Osteoblast (primary cell): ENCODE results near the gene MESP2. TPM values are rescaled to one million over a fixed set of nuclear protein-coding genes. Genes with fewer than 3 reads are reported as not detected.

Experiments used
- DNase-seq: peaks from one replicate; pipeline ENCODE4 v3.0.0; 2011; ENCODE audit warnings: low spot score, mixed read lengths; ENCODE audit not compliant: insufficient read length; ENCODE audit errors: missing footprints
- H2AFZ ChIP-seq: 2 replicates; pipeline ENCODE4 v1.6.0; 2011; ENCODE audit warnings: mild to moderate bottlenecking, low read length
- H3K27ac ChIP-seq: 2 replicates; pipeline ENCODE4 v1.5.1; 2011; ENCODE audit warnings: mild to moderate bottlenecking, low read depth, low read length, moderate library complexity
- H3K27me3 ChIP-seq: 2 replicates; pipeline ENCODE4 v1.6.0; 2012; ENCODE audit warnings: mild to moderate bottlenecking, control low read depth, inconsistent platforms, low read length, moderate library complexity; ENCODE audit not compliant: insufficient read depth
- H3K36me3 ChIP-seq: 2 replicates; pipeline ENCODE4 v1.5.1; 2011; ENCODE audit warnings: mild to moderate bottlenecking, low read length, control low read depth, moderate library complexity; ENCODE audit not compliant: insufficient read depth
- H3K4me1 ChIP-seq: 2 replicates; pipeline ENCODE4 v1.5.1; 2011; ENCODE audit warnings: mild to moderate bottlenecking, low read length, control low read depth, moderate library complexity; ENCODE audit not compliant: insufficient read depth
- H3K4me2 ChIP-seq: 2 replicates; pipeline ENCODE4 v1.6.0; 2011; ENCODE audit warnings: mild to moderate bottlenecking, low read length; ENCODE audit not compliant: insufficient read depth
- H3K4me3 ChIP-seq: fragments of 200-600 bp; sonication (generic); 3 replicates; pipeline ENCODE4 v1.5.1; 2012; ENCODE audit warnings: mild to moderate bottlenecking, low read length, inconsistent platforms; ENCODE audit not compliant: insufficient read depth
- H3K79me2 ChIP-seq: 2 replicates; pipeline ENCODE4 v1.6.0; 2012; ENCODE audit warnings: mild to moderate bottlenecking, low read length, control low read depth, inconsistent platforms; ENCODE audit not compliant: insufficient read depth
- H3K9me3 ChIP-seq: 2 replicates; pipeline ENCODE4 v1.5.1; 2011; ENCODE audit warnings: low read depth, low read length, control low read depth
- H4K20me1 ChIP-seq: 2 replicates; pipeline ENCODE4 v1.6.0; 2012; ENCODE audit warnings: mild to moderate bottlenecking, low read length, control low read depth; ENCODE audit not compliant: insufficient read depth
- total RNA-seq: library from RNA; depleted of rRNA; stranded (reverse); fragments of >200 nt; gene quantifications from 2 replicates; pipeline ENCODE4 v1.2.3, GENCODE V29; 2012
- TF ChIP-seq, protein P1 (sequence below): IDR thresholded peaks from 2 replicates; pipeline ENCODE4 v1.5.1; 2011; ENCODE audit warnings: mild to moderate bottlenecking, low read depth, low read length, moderate library complexity; ENCODE audit errors: extremely low read depth

Gene MESP2
- total RNA-seq, 1 donor = 0.72 TPM

- H3K4me3 ChIP-seq = peak overlapping the region; percentile 88
- peak overlapping the region; percentile 86 for H3K4me2 ChIP-seq
- peaks cover 2% of the 10 kb centered on the region for H3K9me3 ChIP-seq
Measured at GRCh38 chr15:89812847-89813320, 36.8 kb downstream of the MESP2 start.

GRCh38 chr15:89813381-89814111 lies 37.4 kb downstream of the MESP2 start:
- Histone ChIP-seq H3K4me2 (peak overlapping the region; percentile 86), H3K27ac (peak overlapping the region; percentile 77), H2AFZ (peak overlapping the region; percentile 73)

More at GRCh38 chr15:89812847-89813320, 36.8 kb downstream of the MESP2 start:
- no peak overlapping the region for H2AFZ ChIP-seq
- H4K20me1 ChIP-seq = peaks cover 34% of the 10 kb centered on the region
- DNase-seq = peak; percentile 86
- peaks cover 34% of the 10 kb centered on the region for H3K36me3 ChIP-seq
- no peaks in the 10 kb centered on the region for H3K27me3 ChIP-seq
- H3K79me2 ChIP-seq = peaks cover 65% of the 10 kb centered on the region
- H3K4me1 ChIP-seq = peaks cover 48% of the 10 kb centered on the region
- TF ChIP-seq, protein P1, sequence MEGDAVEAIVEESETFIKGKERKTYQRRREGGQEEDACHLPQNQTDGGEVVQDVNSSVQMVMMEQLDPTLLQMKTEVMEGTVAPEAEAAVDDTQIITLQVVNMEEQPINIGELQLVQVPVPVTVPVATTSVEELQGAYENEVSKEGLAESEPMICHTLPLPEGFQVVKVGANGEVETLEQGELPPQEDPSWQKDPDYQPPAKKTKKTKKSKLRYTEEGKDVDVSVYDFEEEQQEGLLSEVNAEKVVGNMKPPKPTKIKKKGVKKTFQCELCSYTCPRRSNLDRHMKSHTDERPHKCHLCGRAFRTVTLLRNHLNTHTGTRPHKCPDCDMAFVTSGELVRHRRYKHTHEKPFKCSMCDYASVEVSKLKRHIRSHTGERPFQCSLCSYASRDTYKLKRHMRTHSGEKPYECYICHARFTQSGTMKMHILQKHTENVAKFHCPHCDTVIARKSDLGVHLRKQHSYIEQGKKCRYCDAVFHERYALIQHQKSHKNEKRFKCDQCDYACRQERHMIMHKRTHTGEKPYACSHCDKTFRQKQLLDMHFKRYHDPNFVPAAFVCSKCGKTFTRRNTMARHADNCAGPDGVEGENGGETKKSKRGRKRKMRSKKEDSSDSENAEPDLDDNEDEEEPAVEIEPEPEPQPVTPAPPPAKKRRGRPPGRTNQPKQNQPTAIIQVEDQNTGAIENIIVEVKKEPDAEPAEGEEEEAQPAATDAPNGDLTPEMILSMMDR = no peak
- peak overlapping the region; percentile 77 for H3K27ac ChIP-seq

GRCh38 chr15:89814112-89814742 lies 38.1 kb downstream of the MESP2 start:
- H3K79me2 ChIP-seq = peaks cover 51% of the 10 kb centered on the region
- peak overlapping the region; percentile 73 for H2AFZ ChIP-seq
- DNase-seq = peak; percentile 87
- peaks cover 21% of the 10 kb centered on the region for H4K20me1 ChIP-seq
- H3K9me3 ChIP-seq = peaks cover 2% of the 10 kb centered on the region
- H3K4me3 ChIP-seq = peak overlapping the region; percentile 88
- H3K27me3 ChIP-seq = no peaks in the 10 kb centered on the region
- peak overlapping the region; percentile 77 for H3K27ac ChIP-seq
- peaks cover 44% of the 10 kb centered on the region for H3K4me1 ChIP-seq
- TF ChIP-seq, protein P1 = no peak
- H3K4me2 ChIP-seq = peak overlapping the region; percentile 86
- peaks cover 24% of the 10 kb centered on the region for H3K36me3 ChIP-seq

More at GRCh38 chr15:89813381-89814111, 37.4 kb downstream of the MESP2 start:
- Histone ChIP-seq H3K27me3 (no peaks in the 10 kb centered on the region), H4K20me1 (peaks cover 28% of the 10 kb centered on the region), H3K79me2 (peaks cover 58% of the 10 kb centered on the region), H3K9me3 (peaks cover 2% of the 10 kb centered on the region), H3K4me1 (peaks cover 51% of the 10 kb centered on the region), H3K36me3 (peaks cover 28% of the 10 kb centered on the region), H3K4me3 (peak overlapping the region; percentile 88)
- DNase-seq = peak; percentile 93
- TF ChIP-seq, protein P1 = no peak

GRCh38 chr15:89815769-89816168 lies 39.6 kb downstream of the MESP2 start:
- TF ChIP-seq, protein P1 = no peak
- H3K79me2 ChIP-seq = peaks cover 36% of the 10 kb centered on the region
- H3K4me3 ChIP-seq = no peak overlapping the region
- DNase-seq = no peak
- H3K9me3 ChIP-seq = peaks cover 2% of the 10 kb centered on the region
- no peaks in the 10 kb centered on the region for H3K27me3 ChIP-seq
- H3K36me3 ChIP-seq = peaks cover 14% of the 10 kb centered on the region
- H3K4me2 ChIP-seq = peak overlapping the region; percentile 7
- peak overlapping the region; percentile 40 for H3K27ac ChIP-seq
- H4K20me1 ChIP-seq = peaks cover 12% of the 10 kb centered on the region
- H3K4me1 ChIP-seq = peaks cover 43% of the 10 kb centered on the region
- no peak overlapping the region for H2AFZ ChIP-seq
